ENCODE measurements around the gene SIN3A.
"Not testable (repeated sequence)": the region's sequence is repeated elsewhere in the genome, so short reads cannot be mapped to it uniquely, and the experiment has no call there.

The SIN3A gene

DNA sequence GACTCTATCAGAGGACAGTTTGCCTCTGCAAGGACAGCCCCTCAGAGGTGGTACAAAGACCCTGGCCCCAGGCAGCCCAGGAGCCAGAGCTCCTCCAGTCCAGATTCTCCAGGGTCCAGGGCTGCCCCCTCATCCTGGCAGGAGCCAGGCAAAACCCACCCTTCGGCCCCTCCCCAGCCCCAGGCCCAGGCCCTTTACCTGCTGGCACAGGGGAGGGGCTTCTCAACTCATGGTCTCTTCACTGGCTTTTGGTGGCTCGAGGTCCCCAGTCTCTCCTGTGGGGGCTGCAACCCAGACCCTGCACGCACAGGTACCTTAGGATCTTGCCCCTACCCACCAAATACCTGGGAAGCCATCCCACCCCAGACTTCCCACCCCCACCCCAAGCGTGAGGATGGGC, 96.1 kb downstream of the SIN3A start:
- no peak for DNase-seq

DNA sequence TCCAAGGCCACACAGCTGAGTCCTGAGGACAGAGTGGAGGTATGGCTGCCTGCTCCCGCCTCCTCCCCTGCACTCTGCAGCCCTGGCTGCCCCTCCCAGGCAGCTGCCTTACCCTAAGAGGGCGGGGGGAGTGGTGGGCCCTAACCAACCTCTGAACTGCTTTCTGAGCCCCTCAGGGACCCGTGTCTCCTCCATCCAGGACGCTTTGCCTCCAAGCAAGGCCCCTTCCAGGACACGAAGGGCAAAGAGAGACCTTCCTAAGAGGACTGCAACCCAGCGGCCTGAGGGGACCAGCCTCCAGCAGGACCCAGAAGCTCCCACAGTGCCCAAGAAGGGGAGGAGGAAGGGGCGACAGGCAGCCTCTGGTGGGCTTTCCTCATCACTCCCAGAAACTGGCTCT, 97.0 kb downstream of the SIN3A start:
- no peak for DNase-seq

DNA sequence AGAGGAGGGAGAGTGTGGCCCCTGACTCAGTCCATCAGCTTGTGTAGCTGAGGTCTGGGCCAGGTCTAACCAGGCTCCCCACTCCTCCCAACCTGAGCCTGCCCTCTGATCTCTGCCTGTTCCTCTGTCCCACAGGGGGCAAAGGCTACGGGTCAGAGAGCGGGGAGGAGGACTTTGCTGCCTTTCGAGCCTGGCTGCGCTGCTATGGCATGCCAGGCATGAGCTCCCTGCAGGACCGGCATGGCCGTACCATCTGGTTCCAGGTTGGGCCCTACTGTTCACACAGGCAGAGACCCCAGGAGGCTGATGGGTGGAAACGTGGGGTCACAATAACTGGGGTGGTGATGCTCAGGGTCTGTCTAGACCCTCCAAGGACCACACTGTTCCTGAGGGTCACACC, 97.9 kb downstream of the SIN3A start:
- no peak for DNase-seq

DNA sequence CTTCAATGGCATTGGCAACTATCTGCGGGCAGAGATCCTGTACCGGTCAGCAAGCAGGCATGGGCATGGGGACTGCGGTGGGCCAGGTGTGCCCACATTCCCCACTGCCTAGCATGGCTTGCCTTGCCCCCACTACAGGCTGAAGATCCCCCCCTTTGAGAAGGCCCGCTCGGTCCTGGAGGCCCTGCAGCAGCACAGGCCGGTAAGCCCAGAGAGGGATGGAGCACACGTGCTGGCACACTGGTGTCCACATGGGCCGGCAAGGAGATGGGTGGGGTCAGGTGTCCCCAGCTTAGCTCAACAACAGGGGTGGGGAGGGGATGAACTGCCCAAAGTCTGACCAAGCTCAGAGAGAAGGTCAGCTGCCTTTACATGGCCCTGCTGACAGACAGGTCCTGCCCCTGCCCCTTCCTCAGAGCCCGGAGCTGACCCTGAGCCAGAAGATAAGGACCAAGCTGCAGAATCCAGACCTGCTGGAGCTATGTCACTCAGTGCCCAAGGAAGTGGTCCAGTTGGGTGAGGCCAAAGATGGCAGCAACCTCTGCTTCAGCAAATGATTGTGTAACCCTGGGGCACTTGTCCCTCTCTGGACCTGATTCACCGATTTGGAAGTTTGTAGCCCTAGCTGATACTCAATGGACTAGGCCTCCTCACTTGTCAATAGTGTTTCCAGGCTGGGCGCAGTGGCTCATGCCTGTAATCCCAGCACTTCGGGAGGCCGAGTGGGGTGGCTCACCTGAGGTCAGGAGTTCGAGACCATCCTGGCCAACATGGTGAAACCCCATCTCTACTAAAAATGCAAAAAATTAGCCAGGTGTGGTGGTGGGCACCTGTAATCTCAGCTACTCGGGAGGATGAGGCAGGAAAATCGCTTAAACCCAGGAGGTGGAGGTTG, 99.1 kb downstream of the SIN3A start:
- DNase-seq: no peak

DNA sequence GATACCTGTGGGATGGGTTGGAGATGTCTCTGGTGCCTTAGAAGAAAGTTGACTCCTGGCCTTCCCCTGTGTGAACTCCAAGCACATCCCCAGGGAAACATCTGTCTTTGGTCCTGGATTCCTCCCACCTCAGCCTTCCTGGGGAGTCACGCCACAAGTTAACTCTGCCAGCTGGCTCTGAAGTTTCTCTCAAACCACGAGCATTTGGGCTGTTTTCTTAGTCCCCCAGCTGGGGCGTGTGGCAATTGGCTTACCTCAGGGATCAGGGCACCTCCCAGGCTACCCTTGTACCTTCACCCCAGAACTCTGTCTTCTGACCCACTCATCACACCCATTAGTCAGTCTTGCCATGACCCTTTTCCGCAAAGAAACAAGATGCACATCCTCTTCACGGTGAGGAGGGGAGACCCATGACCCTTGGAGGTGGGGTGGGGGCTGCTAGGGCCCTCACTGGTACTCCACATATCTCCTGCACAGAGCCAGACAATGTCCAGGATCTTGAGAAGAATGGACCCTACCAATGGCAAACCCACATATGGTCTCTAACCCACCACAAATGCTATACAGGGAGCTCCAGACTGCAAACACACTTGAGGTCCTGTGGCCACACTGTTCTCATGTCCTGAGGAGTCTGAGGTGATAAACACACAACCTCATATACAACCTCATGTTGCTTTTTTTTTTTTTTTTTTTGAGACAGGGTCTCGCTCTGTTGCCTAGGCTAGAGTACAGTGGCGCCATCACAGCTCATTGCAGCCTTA, 100.7 kb downstream of the SIN3A start:
- no peak for DNase-seq

GRCh38 chr15:75349851-75350588, 101.5 kb downstream of the SIN3A start:
- no peak for DNase-seq

GRCh38 chr15:75349351-75349669, 102.2 kb downstream of the SIN3A start:
- DNase-seq: not testable (repeated sequence)

DNA sequence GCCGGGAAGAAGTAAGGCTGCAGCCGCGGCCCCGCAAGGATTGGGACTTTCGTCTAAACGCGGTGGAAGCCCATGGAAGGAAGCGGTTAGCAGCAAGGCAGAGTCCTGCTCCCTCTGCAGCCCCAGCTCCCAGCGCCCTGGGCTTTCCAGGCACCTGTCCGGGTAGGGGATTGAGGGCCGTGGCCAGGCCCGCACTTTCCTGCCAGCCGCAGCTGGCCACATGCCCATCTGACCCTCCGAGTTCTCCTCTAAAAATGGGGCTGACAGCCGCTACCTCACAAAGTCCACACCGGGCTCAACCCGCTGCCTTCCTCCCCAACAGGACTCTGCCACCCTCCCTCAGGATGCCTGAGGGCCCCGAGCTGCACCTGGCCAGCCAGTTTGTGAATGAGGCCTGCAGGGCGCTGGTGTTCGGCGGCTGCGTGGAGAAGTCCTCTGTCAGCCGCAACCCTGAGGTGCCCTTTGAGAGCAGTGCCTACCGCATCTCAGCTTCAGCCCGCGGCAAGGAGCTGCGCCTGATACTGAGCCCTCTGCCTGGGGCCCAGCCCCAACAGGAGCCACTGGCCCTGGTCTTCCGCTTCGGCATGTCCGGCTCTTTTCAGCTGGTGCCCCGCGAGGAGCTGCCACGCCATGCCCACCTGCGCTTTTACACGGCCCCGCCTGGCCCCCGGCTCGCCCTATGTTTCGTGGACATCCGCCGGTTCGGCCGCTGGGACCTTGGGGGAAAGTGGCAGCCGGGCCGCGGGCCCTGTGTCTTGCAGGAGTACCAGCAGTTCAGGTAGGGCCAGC, 102.7 kb downstream of the SIN3A start:
- DNase-seq: no peak

- no peak for DNase-seq
These were observed 103.4 kb downstream of the SIN3A start for GRCh38 chr15:75348034-75348561.

DNA sequence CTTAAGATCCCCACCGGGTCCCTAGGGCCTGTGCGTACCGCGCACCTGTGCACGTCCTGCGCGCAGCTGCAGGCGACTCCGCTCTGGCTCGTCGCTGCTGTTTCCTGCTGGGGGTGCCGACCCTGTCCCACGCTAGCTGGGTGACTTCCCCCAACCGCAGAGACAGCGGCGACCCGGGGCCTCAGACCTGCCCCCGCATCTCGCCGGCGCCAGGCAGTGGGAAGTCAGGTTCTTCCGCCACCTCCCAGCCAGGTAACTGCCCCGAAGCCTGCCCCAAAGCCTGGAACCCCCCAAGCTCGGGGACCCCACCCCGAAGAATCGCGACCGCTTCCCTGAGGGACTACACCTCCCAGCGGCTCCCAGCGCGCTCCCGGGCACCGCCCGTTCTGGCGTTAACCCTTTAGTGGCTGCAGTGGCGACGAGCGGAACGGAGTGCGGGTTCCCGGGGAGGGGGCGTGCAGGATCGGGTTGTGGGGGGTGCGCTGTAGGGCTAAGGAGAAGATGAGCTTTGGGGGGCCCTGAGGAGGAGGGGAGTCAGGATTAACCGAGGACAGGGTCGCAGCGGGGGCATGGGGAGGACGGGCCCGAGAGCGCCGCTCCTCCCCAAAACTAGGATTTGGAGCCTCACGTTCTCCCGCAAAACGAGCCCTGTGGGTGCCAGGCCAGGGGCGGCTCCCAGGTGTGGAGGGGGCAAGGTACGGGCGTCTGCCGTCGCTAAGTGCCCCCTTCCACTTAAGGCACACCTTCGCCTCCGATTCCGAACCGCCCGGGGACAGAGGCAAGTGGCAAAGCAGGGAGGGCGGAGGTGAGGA, 104.1 kb downstream of the SIN3A start:
- DNase-seq: no peak

DNA sequence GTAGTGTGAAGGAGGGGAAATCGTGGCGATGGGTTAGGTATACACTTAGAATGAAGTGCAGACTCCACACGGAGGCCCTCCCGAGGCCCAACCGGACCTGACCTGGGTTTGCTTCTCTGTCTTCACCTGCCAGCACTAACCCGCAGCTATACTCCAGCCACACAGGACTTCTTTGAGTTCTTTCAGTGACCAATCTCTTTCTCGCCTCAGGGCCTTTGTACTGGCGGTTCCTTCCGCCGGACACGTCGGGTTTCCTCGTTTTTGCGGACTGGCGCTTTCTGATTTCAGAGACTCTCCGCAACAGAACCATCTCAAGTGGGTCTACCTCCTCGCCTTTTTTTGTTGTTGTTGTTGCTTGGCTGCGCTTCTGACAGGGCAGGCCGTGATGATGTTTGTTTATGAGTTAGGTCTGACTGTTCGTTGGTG, 104.7 kb downstream of the SIN3A start, which contains the start of gene NEIL1:
TSS of gene NEIL1 (plus strand) at position 244 of the 426 bp plus-strand sequence. CDS start 1,867 bp downstream, outside the sequence.
- DNase-seq: no peak

GRCh38 chr15:75343953-75344352, 107.5 kb downstream of the SIN3A start:
- DNase-seq: not testable (repeated sequence)

GRCh38 chr15:75342221-75342620, 109.3 kb downstream of the SIN3A start:
- no peak for DNase-seq

GRCh38 chr15:75339531-75340240, 111.8 kb downstream of the SIN3A start:
- no peak for DNase-seq

GRCh38 chr15:75338661-75339240, 112.7 kb downstream of the SIN3A start:
- DNase-seq: no peak

GRCh38 chr15:75335705-75336355, 115.7 kb downstream of the SIN3A start, which contains the start of gene COMMD4:
COMMD4 (plus strand) TSS chr15:75336063; CDS start chr15:75336090, 27 bp downstream.
- no peak for DNase-seq

- DNase-seq: no peak
These were observed 116.2 kb downstream of the SIN3A start for GRCh38 chr15:75335313-75335704.

DNA sequence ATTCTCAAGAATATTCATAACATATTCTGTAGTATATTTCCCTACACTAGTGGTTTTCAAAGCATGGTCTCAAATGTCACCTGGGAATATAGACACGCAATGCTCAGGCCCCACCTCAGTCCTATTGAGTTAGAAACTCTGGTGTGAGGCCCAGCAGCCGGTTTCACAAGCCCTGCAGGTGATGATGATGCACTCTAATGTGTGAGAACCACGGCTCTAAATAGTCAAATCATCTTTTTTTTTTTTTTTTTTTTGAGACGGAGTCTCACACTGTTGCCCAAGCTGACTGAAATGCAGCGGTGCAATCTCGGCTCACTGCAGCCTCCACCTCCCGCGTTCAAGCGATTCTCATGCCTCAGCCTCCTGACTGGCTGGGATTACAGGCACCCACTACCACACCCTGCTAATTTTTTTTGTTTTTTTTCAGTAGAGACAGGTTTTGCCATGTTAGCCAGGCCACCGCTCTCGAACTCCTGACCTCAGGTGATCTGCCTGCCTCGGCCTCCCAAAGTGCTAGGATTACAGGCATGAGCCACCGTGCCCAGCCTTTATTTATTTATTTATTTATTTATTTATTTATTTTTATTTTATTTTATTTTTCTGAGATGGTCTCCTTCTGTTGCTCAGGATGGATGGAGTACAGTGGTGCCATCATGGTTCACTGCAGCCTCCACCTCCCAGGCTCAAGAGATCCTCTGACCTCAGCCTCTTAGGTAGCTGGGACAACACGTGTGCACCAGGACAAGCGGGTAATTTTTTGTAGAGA, 117.7 kb downstream of the SIN3A start:
- DNase-seq: not testable (repeated sequence)

DNA sequence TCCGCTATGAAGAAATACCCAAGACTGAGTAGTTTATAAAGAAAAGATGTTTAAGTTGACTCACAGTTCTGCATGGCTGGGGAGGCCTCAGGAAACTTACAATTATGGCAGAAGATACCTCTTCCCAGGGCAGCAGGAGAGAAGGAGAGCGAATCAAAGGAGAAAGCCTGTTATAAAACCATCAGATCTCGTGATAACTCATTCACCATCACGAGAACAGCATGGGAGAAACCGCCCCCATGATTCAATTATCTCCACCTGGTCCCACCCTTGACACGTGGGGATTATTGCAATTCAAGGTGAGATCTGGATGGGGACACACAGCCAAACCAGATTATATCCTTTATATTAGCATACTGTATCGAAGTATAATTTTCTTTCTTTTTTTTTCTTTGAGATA, 119.4 kb downstream of the SIN3A start:
- DNase-seq: not testable (repeated sequence)
